OCI-LY7 (cell line): ENCODE results near the gene CLK2. TPM values are rescaled to one million over a fixed set of nuclear protein-coding genes. Genes with fewer than 3 reads are reported as not detected.

Experiments
- BruUV-seq: library from RNA; stranded (reverse); fragments of 400-500 nt; replicated peaks from 2 replicates; lab custom pipeline; 2021; lab: Mats Ljungman, UMichigan
- CTCF ChIA-PET: fragments of 300-600 bp; sonication (Branson Sonifier 250); formaldehyde crosslinking; loops from one replicate; lab custom pipeline; 2022; ENCODE audit warnings: antibody characterized with exemption; ENCODE audit not compliant: unreplicated experiment; lab: Charles Lee
- POLR2A ChIA-PET: fragments of 300-600 bp; sonication (Branson Sonifier 250); formaldehyde crosslinking; loops from one replicate; lab custom pipeline; 2022; ENCODE audit warnings: antibody characterized with exemption; lab: Charles Lee
- DNase-seq: peaks from one replicate; pipeline ENCODE4 v3.0.0-alpha.2; 2015; ENCODE audit warnings: low spot score
- H2AFZ ChIP-seq: fragments of 200-600 bp; sonication (generic), shearing (Covaris generic); 2 replicates; pipeline ENCODE4 v1.6.1; 2014; ENCODE audit warnings: mild to moderate bottlenecking, antibody characterized with exemption, low read length, moderate library complexity
- H3K27ac ChIP-seq: fragments of 200-600 bp; sonication (generic); 2 replicates; pipeline ENCODE4 v1.5.1; 2014; ENCODE audit warnings: mixed run types, low read depth, mild to moderate bottlenecking, moderate library complexity, low read length, inconsistent platforms; ENCODE audit not compliant: poor library complexity, severe bottlenecking
- H3K36me3 ChIP-seq: fragments of 200-600 bp; sonication (generic); 2 replicates; pipeline ENCODE4 v1.6.1; 2014; ENCODE audit warnings: mild to moderate bottlenecking, antibody characterized with exemption, low read length, moderate library complexity, mixed read lengths; ENCODE audit not compliant: insufficient read depth
- H3K4me1 ChIP-seq: fragments of 200-600 bp; sonication (generic); 2 replicates; pipeline ENCODE4 v1.5.1; 2014; ENCODE audit warnings: mild to moderate bottlenecking, low read length; ENCODE audit not compliant: insufficient read depth, poor library complexity, severe bottlenecking
- H3K4me2 ChIP-seq: fragments of 200-600 bp; sonication (generic); 2 replicates; pipeline ENCODE4 v1.6.1; 2014; ENCODE audit warnings: mild to moderate bottlenecking, low read length
- H3K4me3 ChIP-seq: fragments of 200-600 bp; sonication (generic); 2 replicates; pipeline ENCODE4 v1.5.1; 2014; ENCODE audit warnings: mild to moderate bottlenecking, low read depth, low read length; ENCODE audit not compliant: poor library complexity, severe bottlenecking
- H3K79me2 ChIP-seq: fragments of 200-600 bp; sonication (generic); 2 replicates; pipeline ENCODE4 v1.6.1; 2016; ENCODE audit warnings: low read depth, mild to moderate bottlenecking, low read length, moderate library complexity, mixed read lengths; ENCODE audit not compliant: insufficient read depth
- H3K9me2 ChIP-seq: fragments of 200-600 bp; sonication (generic); 2 replicates; pipeline ENCODE4 v1.6.1; 2016; ENCODE audit warnings: mild to moderate bottlenecking, low read length, mixed read lengths; ENCODE audit not compliant: insufficient read depth
- H3K9me3 ChIP-seq: fragments of 200-600 bp; sonication (generic); 2 replicates; pipeline ENCODE4 v1.6.1; 2014; ENCODE audit warnings: mild to moderate bottlenecking, mixed run types, low read length, mixed read lengths
- H4K20me1 ChIP-seq: fragments of 200-600 bp; sonication (generic); 2 replicates; pipeline ENCODE4 v1.6.1; 2014; ENCODE audit warnings: mild to moderate bottlenecking, antibody characterized with exemption, low read length, moderate library complexity, mixed read lengths; ENCODE audit not compliant: insufficient read depth
- EZH2phosphoT487 ChIP-seq: fragments of 200-600 bp; sonication (generic); IDR thresholded peaks from 2 replicates; pipeline ENCODE4 v1.6.1; 2018; ENCODE audit warnings: low read depth, borderline replicate concordance, mild to moderate bottlenecking, mixed run types, antibody characterized with exemption, low read length, moderate library complexity, mixed read lengths
- intact Hi-C: fragments of 100-400 bp; cut with micrococcal nuclease; formaldehyde crosslinking; loops from one replicate; pipeline ENCODE4 v1.10.0; 2022; ENCODE audit not compliant: unreplicated experiment
- total RNA-seq, 2 experiments: library from RNA; depleted of rRNA in 1 of 2; stranded (reverse); fragments of >200 nt in 1 of 2; shearing (Covaris generic) in 1 of 2; gene quantifications; 2 replicates each; pipeline ENCODE4 v1.2.3, GENCODE V29; 2014 to 2022
- TF ChIP-seq, protein P1 (sequence below): fragments of 200-600 bp; sonication (generic); conservative IDR thresholded peaks from 2 replicates; pipeline ENCODE4 v1.5.1; 2014; ENCODE audit warnings: mild to moderate bottlenecking, antibody characterized with exemption, low read length, moderate library complexity, mixed read lengths

CLK2 gene
- total RNA-seq, 2 experiments from 2014 or later, result 96.7 to 121 TPM

DNA sequence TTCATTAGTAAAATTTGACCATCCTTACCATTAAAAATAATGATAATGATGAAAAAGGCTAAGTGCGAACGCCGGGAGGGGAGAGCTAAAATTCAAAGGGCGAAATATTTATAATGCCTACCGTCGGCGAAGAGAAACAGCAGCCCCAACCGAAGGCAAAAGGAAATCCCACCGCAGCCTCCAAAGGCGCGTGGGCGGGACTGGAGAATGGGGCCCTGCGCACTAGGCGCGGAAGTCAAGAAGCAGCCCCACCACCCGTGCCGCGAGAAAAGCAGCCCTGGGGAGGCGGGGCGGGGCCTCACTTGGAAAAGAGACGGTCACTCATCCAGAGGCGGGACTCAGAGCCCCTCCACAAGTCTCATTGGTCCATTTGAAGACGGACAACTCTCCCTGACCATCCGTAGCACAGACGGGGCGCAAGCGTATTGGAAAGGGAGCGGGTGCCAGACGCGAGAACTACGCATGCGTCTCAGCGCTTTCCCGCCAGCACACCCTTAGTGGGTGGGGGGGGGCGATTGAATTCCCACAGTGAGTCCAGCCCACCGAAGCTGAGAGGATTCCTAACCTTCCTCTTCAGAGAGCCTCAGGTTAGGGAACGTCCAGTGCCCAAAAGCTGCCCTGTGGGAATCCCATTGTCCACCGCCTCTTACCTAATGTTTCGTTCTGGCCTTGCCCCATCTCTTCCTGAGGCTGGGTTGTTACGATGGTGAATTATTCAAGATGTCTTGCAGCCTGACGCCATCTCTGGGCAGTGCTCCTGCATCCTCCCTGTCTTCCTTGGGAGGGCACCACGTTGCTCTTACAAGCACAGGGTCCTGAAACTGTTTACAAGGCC, 45.8 kb downstream of the CLK2 start:
- TF ChIP-seq, protein P1, sequence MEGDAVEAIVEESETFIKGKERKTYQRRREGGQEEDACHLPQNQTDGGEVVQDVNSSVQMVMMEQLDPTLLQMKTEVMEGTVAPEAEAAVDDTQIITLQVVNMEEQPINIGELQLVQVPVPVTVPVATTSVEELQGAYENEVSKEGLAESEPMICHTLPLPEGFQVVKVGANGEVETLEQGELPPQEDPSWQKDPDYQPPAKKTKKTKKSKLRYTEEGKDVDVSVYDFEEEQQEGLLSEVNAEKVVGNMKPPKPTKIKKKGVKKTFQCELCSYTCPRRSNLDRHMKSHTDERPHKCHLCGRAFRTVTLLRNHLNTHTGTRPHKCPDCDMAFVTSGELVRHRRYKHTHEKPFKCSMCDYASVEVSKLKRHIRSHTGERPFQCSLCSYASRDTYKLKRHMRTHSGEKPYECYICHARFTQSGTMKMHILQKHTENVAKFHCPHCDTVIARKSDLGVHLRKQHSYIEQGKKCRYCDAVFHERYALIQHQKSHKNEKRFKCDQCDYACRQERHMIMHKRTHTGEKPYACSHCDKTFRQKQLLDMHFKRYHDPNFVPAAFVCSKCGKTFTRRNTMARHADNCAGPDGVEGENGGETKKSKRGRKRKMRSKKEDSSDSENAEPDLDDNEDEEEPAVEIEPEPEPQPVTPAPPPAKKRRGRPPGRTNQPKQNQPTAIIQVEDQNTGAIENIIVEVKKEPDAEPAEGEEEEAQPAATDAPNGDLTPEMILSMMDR, result no peak
- Histone ChIP-seq H3K9me2 (no peaks in the 10 kb centered on the region), H3K9me3 (no peaks in the 10 kb centered on the region), H4K20me1 (no peaks in the 10 kb centered on the region), H3K36me3 (peaks cover 9% of the 10 kb centered on the region; the same call in 1 of the 2 replicates), H3K4me2 (peak overlapping the region; percentile 84), H3K27ac (peak overlapping the region; percentile 89), H3K4me1 (peaks cover 50% of the 10 kb centered on the region), H2AFZ (peak overlapping the region; percentile 49), H3K4me3 (peak overlapping the region; percentile 83), H3K79me2 (peaks cover 22% of the 10 kb centered on the region)
- intact Hi-C loops, result loop anchor here (1.0 kb wide), 1 partner anchor 54 kb away; the partner anchor contains the start of genes KRTCAP2 and TRIM46
- ChIA-PET POLR2A (interaction anchor here (0.9 to 2.0 kb wide), 7 partner anchors 14 to 81 kb away, joined by 3 to 6 read pairs (median 4); partner anchors contain the start of genes FDPS, KRTCAP2 and THBS3), CTCF (no interaction called here)
- BruUV-seq, result TSS peak; percentile 99
- DNase-seq, result peak; percentile 100

DNA sequence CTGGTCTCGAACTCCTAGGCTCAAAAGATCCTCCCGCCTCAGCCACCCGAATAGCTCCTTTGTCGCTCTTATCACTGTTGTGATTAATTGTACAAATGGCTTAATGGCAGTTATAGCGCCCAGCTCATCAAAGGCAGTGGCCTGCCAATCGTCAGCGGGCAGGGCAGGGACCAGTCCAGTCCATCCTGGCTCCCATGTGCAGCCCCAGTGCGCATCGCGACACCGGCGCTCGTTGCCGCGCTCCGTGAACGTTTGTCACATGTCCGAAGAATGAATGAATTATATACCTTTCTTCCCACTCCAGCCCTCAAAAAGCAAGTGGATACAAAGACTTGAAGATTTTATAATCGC, 46.4 kb downstream of the CLK2 start:
- TF ChIP-seq, protein P1, result peak; percentile 67; the same call in 1 of the 2 replicates
- no peak for TF ChIP-seq EZH2phosphoT487
- Histone ChIP-seq H4K20me1 (no peaks in the 10 kb centered on the region), H3K9me3 (no peaks in the 10 kb centered on the region), H3K9me2 (no peaks in the 10 kb centered on the region), H3K4me3 (peak overlapping the region; percentile 83), H3K4me1 (peaks cover 56% of the 10 kb centered on the region), H3K36me3 (peaks cover 9% of the 10 kb centered on the region; the same call in 1 of the 2 replicates), H2AFZ (no peak overlapping the region; the same call in 1 of the 2 replicates), H3K4me2 (peak overlapping the region; percentile 84), H3K27ac (peak overlapping the region; percentile 89), H3K79me2 (peaks cover 22% of the 10 kb centered on the region)
- POLR2A ChIA-PET, result interaction anchor here (0.9 to 2.0 kb wide), 7 partner anchors 14 to 81 kb away, joined by 3 to 6 read pairs (median 4); partner anchors contain the start of genes FDPS, KRTCAP2 and THBS3
- intact Hi-C loops, result loop anchor here (1.0 kb wide), 3 partner anchors 17 to 54 kb away; partner anchors contain the start of genes KRTCAP2, THBS3 and TRIM46
- BruUV-seq, result TSS peak; percentile 94
- CTCF ChIA-PET, result no interaction called here
- DNase-seq, result peak; percentile 62
